Islet of Langerhans (tissue), 1 donor: ENCODE results near the gene RAB3IP.
A peak's percentile ranks its signal among the peaks of the same experiment; 100 is the strongest.

Experiments
- FAIRE-seq: peaks from one replicate; lab custom pipeline; 2011; peaks lifted over from hg19 to GRCh38; lab: Jason Lieb, UNC

Gene RAB3IP

DNA sequence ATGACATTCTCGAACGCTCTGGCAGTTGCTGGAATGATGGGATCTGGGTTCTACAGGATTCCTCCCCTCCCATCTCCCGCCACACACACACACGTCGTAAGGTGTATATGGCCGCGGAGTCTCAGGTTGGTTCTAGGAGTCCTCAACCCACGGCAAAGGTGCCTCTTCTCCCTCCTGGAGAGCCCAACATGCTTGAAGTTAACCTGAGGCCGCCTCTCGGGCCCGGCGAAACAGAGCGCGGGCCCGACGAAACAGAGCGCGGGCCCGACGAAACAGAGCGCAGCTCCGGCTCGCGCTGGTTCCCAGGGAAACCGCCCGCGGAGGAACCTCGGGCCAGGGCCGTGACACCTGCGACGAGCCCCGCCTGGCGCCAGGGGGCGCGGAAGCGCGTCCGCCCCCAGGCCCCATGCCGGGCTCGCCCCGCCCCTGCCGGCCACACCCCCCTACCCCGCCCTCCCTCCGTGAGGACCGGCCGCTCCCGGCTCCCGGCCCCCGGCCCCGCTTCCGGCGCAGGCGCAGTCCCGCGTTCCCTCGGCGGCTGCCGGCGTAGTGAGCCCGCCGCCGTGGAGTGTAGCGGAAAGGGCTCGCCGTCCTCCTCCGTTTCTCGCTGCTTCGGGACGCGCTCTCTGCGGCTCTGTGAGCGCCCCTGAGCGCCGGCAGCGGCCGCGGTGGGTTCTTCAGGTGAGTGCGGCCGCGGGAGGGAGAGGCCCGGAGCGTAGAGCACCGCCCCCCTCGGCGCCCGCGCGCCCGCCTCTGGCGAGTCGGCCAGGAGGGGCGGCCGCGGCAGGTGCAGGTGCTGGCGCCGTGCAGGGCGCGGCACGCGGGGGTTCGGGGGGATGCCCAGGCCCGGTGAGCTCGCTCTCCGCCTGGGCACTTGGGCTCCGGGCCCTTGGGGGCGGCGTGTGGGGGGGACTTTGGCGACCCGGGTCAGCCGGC, at the start of gene RAB3IP:
Gene RAB3IP, plus strand, starts transcription at position 510 of the 936 bp plus-strand sequence. CDS start 16,549 bp downstream, outside the sequence.
- FAIRE-seq = no peak

- no peak for FAIRE-seq
Observed at GRCh38 chr12:69689638-69690037, 49.0 kb upstream of the RAB3IP start.

DNA sequence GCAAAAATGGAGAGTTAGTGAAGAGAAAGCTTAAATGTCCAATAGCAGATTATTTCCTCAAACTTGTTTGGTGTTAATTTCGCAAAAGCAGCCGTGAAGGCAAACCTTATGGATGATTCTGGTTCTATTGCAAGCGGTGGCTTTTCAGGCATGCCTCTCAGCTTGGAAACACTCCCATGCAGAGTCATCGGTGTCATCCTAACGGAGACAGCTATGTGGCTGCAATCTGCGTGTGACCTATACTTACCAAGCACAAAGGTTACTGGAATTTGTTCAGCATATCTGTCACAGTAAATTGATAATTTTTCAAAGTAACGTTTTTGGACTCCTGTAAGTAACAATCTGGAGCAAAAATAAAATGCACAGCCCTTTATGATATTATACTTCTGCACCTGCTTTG, 44.5 kb upstream of the RAB3IP start:
- FAIRE-seq = no peak

DNA sequence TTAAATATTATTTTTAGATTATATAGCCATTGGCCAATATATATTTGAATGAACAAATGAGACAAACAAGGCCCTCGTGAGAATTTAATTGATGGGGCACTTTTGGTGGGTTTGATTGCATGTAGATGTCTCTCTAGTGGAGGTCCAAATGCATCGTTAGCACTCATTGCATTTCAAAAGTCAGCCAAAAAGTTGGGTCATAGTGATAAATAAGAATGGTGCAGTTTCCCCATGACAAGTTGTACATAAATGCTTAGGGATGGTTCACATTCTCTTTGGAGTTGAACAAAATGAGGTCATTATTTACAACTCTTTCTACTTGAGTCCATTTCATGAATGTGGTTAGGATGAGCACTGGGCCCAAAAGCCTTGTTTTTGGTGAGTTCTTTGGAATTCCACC, 40.6 kb upstream of the RAB3IP start:
- FAIRE-seq = no peak

DNA sequence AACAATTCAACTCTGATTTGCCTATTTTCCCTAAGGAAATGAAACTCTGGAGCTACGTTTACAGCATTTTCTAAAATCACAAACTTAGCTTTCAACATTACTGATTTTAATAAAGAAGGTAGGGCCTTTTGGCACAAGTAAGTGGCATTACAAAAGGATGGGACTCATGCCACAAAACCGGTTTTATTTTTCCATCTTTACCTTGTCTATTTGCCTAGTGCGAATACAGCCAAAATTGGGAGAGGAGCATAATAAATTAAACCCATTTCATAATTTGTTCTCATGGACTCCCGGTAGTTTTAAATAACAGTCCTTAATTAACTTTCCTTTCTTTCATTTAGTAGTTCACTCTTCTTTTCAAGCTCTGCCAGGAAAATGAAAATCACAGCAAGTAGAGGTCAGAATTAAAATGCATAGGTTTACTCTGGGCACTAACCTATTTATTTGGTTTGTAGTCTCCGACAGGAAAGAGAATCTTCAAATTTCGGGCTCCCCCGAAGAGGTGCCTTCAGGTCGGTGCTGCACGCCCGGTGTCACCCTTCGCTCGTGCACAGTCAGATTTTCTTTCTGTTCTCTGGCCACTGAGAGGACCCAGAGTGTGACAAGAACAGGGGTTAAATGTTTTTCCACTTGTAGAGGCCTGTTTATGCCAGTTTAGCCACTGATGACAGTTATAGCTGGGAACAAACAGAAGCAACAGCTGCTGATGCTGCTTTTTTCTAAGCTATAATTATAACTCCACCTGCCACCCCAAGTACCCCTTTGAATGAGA, 39.7 kb upstream of the RAB3IP start, which contains the start of gene BEST3:
Gene BEST3, minus strand, starts transcription at position 535 of the 772 bp plus-strand sequence. CDS start 1,505 bp downstream, outside the sequence.
- peak; percentile 24 for FAIRE-seq

DNA sequence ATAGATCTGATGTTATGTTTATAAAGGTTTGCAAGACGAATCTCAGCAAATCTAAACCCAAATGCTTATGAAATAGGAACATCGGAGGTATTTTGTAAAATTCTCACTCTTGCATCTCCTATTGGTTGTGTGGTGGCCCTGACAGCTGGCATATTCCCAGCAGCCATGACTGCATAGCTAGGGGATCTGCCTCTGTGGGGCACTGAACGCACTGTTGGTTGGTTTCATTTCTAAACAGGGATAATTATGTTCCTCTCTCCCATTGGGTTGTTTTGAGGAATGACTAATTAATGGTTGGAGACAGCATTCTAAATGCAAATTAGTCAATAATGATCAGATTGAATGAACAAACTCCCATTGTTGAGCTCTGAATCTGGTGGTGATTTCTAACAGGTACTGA, 36.8 kb upstream of the RAB3IP start:
- FAIRE-seq = peak; percentile 86

DNA sequence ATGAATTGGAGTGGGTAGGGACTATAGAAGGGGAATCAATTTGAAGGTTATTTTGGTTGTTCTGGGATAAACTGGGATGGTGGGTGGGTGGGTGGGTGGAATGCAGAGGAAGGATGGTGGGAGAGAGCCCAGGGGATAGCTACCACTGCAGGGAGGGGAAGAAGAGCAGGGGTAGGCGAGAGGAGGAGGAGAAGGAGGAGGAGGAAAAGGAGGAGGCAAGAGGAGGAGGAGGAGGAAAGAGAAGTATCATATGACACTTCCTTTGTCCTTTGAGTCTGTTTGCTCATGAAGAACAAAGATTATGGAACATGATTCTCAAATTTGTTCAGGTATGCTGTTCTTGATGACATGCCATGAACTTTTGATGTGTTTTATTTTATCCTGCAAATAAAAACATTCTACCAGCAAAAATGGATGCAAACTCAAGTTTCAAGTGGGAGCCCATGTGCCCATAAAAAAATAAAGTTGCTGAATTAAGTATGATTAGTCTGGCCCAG, 35.5 kb upstream of the RAB3IP start:
- FAIRE-seq = no peak

- no peak for FAIRE-seq
Observed at GRCh38 chr12:69704357-69704756, 34.3 kb upstream of the RAB3IP start.

- FAIRE-seq = no peak
Observed at GRCh38 chr12:69708649-69709048, 30.0 kb upstream of the RAB3IP start.

GRCh38 chr12:69712826-69713225, 25.8 kb upstream of the RAB3IP start:
- no peak for FAIRE-seq

- FAIRE-seq = no peak
Observed at GRCh38 chr12:69714542-69714941, 24.1 kb upstream of the RAB3IP start.

DNA sequence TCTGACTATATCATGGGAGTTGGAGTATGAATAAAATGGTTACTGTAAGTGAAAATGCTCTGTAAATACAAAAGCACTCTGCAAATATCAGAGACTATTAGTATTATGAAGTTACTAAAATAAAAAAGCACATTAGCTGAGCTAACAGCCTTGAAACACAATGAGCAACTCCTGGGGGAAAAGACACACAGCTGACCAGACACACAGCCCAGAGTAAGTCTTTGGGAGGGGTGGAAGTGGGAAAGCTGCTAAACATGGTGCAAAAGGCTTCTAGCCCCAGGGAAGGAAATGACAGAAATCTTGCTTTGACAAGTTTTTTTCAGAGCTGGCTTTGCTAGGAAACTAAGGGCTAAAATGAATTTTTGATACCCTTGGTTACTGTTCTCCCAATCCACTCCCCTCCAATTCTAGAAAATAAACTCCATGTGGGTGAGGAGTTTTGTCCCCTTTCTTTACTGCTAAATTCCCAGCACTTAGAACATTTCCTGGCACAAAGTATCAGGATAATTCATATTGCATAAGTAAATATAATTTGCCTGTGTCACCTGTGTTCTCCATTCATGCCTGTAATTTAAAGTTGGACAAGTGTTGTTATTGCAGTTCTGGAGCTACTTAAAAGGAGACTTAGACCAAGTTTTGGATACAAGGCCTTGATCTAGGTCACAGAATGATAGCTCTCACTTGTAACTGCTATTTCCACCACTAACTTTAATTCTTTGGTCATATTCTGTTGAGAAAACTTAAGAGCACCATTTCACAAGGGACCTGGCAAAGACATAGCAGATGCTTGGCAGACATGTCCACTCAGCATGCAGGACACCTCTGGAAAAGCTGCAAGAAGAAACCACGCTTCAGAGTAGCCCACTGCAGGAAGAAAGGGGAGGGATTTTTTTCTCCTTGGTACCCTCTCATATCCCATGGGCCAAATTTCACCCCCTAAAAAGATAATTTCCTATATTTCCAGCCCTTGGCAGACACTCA, 19.0 kb upstream of the RAB3IP start:
- FAIRE-seq = peak; percentile 98

GRCh38 chr12:69720750-69721149, 17.9 kb upstream of the RAB3IP start:
- FAIRE-seq = peak; percentile 70

- FAIRE-seq = no peak
Observed at GRCh38 chr12:69726922-69727321, 11.7 kb upstream of the RAB3IP start.

DNA sequence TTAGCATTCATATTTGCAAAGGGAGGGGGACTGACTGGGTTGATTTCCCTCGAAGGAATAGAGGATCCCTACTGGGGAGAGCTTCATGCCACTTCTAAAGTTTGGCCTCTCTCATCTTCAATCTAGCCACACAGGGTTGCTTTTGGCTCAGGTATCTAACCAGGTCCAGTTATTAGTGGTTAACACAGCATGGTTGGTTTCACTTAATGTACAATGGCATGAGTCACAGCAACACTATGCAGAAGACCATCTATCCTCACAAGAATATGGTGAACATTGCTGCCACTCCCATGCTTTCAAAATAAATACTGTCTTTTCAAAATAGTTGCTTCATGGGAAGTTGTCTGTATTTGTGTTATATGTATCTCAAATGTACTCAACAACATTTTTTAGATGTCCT, 6.6 kb upstream of the RAB3IP start:
- no peak for FAIRE-seq

DNA sequence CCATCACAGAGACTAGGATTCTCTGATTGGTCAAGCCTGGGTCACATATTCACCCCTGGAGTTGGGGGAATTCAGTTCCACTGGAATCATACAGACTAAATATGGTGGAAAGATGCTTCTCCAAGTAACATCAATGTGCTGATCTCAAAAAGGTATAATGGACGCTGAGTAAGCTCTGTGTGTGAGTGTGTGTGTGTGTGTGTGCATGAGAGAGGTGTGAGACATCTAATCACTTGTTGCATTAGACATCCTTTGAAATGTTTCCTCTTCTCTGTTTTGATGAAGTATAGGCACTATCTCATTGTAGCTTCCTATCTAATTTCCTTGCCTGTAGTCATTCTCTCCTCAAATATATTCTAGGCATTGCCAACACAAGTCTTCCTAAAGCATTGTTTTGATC, 5.0 kb upstream of the RAB3IP start:
- no peak for FAIRE-seq

- FAIRE-seq = peak; percentile 21
Observed at GRCh38 chr12:69739287-69740191, 879 bp downstream of the RAB3IP start.

GRCh38 chr12:69744109-69744508, 5.4 kb downstream of the RAB3IP start:
- FAIRE-seq = no peak

GRCh38 chr12:69751476-69751875, 12.8 kb downstream of the RAB3IP start:
- FAIRE-seq = no peak

DNA sequence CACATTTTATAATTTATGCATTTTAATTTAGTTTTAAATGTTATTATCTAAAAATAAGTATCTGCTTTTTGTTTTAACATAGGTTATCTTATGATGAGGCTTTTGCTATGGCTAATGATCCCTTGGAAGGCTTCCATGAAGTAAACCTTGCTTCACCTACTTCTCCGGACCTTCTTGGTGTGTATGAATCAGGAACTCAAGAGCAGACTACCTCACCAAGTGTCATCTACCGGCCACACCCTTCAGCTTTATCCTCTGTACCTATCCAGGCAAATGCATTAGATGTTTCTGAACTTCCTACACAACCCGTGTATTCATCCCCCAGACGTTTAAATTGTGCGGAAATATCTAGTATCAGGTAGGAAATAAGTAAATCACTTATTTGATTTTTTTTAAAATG, 16.6 kb downstream of the RAB3IP start:
- no peak for FAIRE-seq
